ENCODE measurements around the gene OR1I1. TPM values are rescaled to one million over a fixed set of nuclear protein-coding genes. Genes with fewer than 3 reads are reported as not detected.

Gene OR1I1
- polyA plus RNA-seq, 1 donor from 2014 or later: not detected

DNA sequence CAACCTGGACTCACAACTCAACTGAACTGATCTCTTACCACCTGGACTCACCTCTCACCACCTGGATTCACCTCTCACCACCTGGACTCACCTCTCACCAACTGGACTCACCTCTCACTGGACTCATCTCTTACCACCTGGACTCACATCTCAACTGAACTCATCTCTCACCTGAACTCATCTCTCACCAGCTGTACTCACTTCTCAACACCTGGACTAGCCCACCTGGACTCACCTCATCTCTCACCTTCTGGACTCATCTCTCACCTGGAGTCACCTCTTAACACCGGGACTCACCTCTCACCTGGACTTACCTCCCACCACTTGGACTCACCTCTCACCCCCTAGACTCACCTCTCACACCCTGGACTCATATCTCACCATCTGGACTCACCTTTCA, 40.0 kb upstream of the OR1I1 start:
- no peak overlapping the region for H3K4me3 ChIP-seq (ENCODE audit: low read length)
- no peak overlapping the region for H2AFZ ChIP-seq (ENCODE audit: low read depth, low read length)
- TF ChIP-seq EP300 (conservative IDR thresholded peaks at IDR 0.05; ENCODE audit: poor library complexity, severe bottlenecking) (no peak), TAF1 (IDR thresholded peaks at IDR 0.05; ENCODE audit: low read depth) (no peak), EZH2 (IDR thresholded peaks at IDR 0.05; ENCODE audit: borderline replicate concordance, insufficient read depth, low read length, poor library complexity, severe bottlenecking) (no peak), MXI1 (conservative IDR thresholded peaks at IDR 0.05; ENCODE audit: poor library complexity, severe bottlenecking) (no peak)
- TF ChIP-seq, protein P1, sequence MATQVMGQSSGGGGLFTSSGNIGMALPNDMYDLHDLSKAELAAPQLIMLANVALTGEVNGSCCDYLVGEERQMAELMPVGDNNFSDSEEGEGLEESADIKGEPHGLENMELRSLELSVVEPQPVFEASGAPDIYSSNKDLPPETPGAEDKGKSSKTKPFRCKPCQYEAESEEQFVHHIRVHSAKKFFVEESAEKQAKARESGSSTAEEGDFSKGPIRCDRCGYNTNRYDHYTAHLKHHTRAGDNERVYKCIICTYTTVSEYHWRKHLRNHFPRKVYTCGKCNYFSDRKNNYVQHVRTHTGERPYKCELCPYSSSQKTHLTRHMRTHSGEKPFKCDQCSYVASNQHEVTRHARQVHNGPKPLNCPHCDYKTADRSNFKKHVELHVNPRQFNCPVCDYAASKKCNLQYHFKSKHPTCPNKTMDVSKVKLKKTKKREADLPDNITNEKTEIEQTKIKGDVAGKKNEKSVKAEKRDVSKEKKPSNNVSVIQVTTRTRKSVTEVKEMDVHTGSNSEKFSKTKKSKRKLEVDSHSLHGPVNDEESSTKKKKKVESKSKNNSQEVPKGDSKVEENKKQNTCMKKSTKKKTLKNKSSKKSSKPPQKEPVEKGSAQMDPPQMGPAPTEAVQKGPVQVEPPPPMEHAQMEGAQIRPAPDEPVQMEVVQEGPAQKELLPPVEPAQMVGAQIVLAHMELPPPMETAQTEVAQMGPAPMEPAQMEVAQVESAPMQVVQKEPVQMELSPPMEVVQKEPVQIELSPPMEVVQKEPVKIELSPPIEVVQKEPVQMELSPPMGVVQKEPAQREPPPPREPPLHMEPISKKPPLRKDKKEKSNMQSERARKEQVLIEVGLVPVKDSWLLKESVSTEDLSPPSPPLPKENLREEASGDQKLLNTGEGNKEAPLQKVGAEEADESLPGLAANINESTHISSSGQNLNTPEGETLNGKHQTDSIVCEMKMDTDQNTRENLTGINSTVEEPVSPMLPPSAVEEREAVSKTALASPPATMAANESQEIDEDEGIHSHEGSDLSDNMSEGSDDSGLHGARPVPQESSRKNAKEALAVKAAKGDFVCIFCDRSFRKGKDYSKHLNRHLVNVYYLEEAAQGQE (IDR thresholded peaks at IDR 0.05; ENCODE audit: borderline replicate concordance): no peak

DNA sequence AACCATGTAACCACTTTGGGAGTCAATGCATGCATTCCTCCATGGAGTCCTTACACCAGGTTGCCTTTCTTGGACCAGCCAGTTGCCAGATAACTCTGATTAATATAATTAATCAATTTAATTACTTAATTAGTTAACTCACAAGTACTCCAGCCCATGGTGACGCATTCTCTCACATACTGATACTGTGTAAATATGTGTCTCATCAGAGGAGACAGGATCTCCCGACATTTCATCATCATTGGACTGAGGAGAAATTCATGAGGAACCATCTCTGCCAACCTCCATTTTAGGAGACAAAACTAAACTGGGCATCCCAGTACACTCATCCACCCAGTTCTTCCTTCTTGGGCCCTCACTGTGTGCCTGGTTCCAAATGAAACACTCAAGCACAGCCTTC, 39.2 kb upstream of the OR1I1 start:
- Histone ChIP-seq H3K4me3 (ENCODE audit: low read length) (no peak overlapping the region), H3K9ac (ENCODE audit: low read length) (no peak overlapping the region), H3F3A (ENCODE audit: insufficient read depth, low read length, poor library complexity, severe bottlenecking) (no peaks in the 10 kb centered on the region), H3K9me2 (ENCODE audit: insufficient read depth, low read length) (no peaks in the 10 kb centered on the region), H4K20me1 (ENCODE audit: insufficient read depth) (no peaks in the 10 kb centered on the region), H3K27me3 (ENCODE audit: insufficient read depth, low read depth, low read length) (no peaks in the 10 kb centered on the region), H3K4me2 (ENCODE audit: low read length) (no peak overlapping the region), H3K9me3 (ENCODE audit: low read length) (no peaks in the 10 kb centered on the region), H3K79me2 (replicated peaks; ENCODE audit: insufficient read depth, low read length) (no peaks in the 10 kb centered on the region), H2AFZ (ENCODE audit: low read depth, low read length) (no peak overlapping the region), H3K27ac (ENCODE audit: low read length) (no peak overlapping the region), H3K36me3 (ENCODE audit: insufficient read depth, low read length) (no peaks in the 10 kb centered on the region)
- TF ChIP-seq EZH2 (IDR thresholded peaks at IDR 0.05; ENCODE audit: borderline replicate concordance, insufficient read depth, low read length, poor library complexity, severe bottlenecking) (no peak), EP300 (conservative IDR thresholded peaks at IDR 0.05; ENCODE audit: poor library complexity, severe bottlenecking) (no peak), MXI1 (conservative IDR thresholded peaks at IDR 0.05; ENCODE audit: poor library complexity, severe bottlenecking) (no peak), SMC3 (conservative IDR thresholded peaks at IDR 0.05; ENCODE audit: poor library complexity) (no peak), RAD21 (conservative IDR thresholded peaks at IDR 0.05) (no peak), POLR2AphosphoS5 (IDR thresholded peaks at IDR 0.05) (no peak), TAF1 (IDR thresholded peaks at IDR 0.05; ENCODE audit: low read depth) (no peak)
- TF ChIP-seq, protein P1 (IDR thresholded peaks at IDR 0.05; ENCODE audit: borderline replicate concordance): no peak
- TF ChIP-seq, protein P2, sequence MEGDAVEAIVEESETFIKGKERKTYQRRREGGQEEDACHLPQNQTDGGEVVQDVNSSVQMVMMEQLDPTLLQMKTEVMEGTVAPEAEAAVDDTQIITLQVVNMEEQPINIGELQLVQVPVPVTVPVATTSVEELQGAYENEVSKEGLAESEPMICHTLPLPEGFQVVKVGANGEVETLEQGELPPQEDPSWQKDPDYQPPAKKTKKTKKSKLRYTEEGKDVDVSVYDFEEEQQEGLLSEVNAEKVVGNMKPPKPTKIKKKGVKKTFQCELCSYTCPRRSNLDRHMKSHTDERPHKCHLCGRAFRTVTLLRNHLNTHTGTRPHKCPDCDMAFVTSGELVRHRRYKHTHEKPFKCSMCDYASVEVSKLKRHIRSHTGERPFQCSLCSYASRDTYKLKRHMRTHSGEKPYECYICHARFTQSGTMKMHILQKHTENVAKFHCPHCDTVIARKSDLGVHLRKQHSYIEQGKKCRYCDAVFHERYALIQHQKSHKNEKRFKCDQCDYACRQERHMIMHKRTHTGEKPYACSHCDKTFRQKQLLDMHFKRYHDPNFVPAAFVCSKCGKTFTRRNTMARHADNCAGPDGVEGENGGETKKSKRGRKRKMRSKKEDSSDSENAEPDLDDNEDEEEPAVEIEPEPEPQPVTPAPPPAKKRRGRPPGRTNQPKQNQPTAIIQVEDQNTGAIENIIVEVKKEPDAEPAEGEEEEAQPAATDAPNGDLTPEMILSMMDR (IDR thresholded peaks at IDR 0.05; ENCODE audit: poor library complexity, severe bottlenecking): no peak

More for the DNA sequence above, 40.0 kb upstream of the OR1I1 start:
- Histone ChIP-seq H3K79me2 (replicated peaks; ENCODE audit: insufficient read depth, low read length) (no peaks in the 10 kb centered on the region), H3K27ac (ENCODE audit: low read length) (no peak overlapping the region), H3K9me3 (ENCODE audit: low read length) (no peaks in the 10 kb centered on the region), H3K9ac (ENCODE audit: low read length) (no peak overlapping the region), H3K9me2 (ENCODE audit: insufficient read depth, low read length) (no peaks in the 10 kb centered on the region), H3F3A (ENCODE audit: insufficient read depth, low read length, poor library complexity, severe bottlenecking) (no peaks in the 10 kb centered on the region), H3K36me3 (ENCODE audit: insufficient read depth, low read length) (no peaks in the 10 kb centered on the region), H3K27me3 (ENCODE audit: insufficient read depth, low read depth, low read length) (no peaks in the 10 kb centered on the region), H4K20me1 (ENCODE audit: insufficient read depth) (no peaks in the 10 kb centered on the region), H3K4me2 (ENCODE audit: low read length) (no peak overlapping the region)
